ENCODE measurements around the gene DHRS11.

DHRS11 gene

DNA sequence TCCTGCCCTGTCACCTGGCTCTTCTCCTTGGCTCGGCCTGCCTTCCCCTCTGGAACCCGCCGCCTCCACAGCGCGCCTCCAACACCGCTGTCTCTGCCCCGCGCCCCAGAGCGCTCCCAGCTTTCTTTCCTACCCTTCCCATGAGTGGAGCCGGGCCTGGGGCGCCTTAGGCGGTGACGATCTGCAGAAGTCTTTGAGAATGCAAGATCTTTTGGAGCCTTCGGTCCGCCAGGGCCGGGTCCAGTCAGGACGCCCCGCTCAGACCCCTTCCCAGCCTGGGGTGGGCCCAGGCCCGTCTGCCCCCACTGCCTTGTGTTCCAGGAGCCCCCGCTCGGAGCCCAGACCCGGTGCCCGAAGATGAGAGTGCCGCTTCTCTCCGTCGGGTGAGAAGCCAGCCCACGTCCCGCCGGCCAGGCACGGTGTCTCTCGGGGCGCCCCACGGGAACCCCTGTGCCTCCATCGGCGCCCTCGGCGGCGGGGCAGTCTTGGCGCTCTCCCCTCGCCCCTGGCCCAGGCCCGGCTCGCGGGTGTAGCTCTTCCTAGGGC lies 49.7 kb downstream of the DHRS11 start:
- ATAC-seq: no peak
- TF ChIP-seq ZFP30 (CRISPR knock-in tag; IDR thresholded peaks at IDR 0.05): no peak
- no peak for TF ChIP-seq ESRRG (CRISPR knock-in tag; IDR thresholded peaks at IDR 0.05)
- TF ChIP-seq ZC3H10 (CRISPR knock-in tag; IDR thresholded peaks at IDR 0.05): no peak

- no peak for TF ChIP-seq BACH2 (CRISPR knock-in tag; IDR thresholded peaks at IDR 0.05; ENCODE audit: borderline replicate concordance)
- no peak for TF ChIP-seq CSDC2 (CRISPR knock-in tag; IDR thresholded peaks at IDR 0.05)
- no peak for TF ChIP-seq ZNF8 (CRISPR knock-in tag; IDR thresholded peaks at IDR 0.05)
- no peak for TF ChIP-seq ZNF70 (CRISPR knock-in tag; IDR thresholded peaks at IDR 0.05)
- no peak for TF ChIP-seq ZC3H10 (CRISPR knock-in tag; IDR thresholded peaks at IDR 0.05)
- no peak for TF ChIP-seq ARNTL (CRISPR knock-in tag; IDR thresholded peaks at IDR 0.05; ENCODE audit: borderline replicate concordance, low read depth)
- TF ChIP-seq SNAI2 (CRISPR knock-in tag; IDR thresholded peaks at IDR 0.05): no peak
- no peak for TF ChIP-seq ZFP3 (CRISPR knock-in tag; IDR thresholded peaks at IDR 0.05)
- no peak for TF ChIP-seq OSR1 (CRISPR knock-in tag; IDR thresholded peaks at IDR 0.05)
- no peak for TF ChIP-seq PPARA (CRISPR knock-in tag; IDR thresholded peaks at IDR 0.05; ENCODE audit: borderline replicate concordance)
- TF ChIP-seq TCF4 (CRISPR knock-in tag; IDR thresholded peaks at IDR 0.05; ENCODE audit: borderline replicate concordance): no peak
- TF ChIP-seq, protein P1, sequence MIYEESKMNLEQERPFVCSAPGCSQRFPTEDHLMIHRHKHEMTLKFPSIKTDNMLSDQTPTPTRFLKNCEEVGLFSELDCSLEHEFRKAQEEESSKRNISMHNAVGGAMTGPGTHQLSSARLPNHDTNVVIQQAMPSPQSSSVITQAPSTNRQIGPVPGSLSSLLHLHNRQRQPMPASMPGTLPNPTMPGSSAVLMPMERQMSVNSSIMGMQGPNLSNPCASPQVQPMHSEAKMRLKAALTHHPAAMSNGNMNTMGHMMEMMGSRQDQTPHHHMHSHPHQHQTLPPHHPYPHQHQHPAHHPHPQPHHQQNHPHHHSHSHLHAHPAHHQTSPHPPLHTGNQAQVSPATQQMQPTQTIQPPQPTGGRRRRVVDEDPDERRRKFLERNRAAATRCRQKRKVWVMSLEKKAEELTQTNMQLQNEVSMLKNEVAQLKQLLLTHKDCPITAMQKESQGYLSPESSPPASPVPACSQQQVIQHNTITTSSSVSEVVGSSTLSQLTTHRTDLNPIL (CRISPR knock-in tag; IDR thresholded peaks at IDR 0.05; ENCODE audit: low read depth): no peak
- TF ChIP-seq, protein P2, sequence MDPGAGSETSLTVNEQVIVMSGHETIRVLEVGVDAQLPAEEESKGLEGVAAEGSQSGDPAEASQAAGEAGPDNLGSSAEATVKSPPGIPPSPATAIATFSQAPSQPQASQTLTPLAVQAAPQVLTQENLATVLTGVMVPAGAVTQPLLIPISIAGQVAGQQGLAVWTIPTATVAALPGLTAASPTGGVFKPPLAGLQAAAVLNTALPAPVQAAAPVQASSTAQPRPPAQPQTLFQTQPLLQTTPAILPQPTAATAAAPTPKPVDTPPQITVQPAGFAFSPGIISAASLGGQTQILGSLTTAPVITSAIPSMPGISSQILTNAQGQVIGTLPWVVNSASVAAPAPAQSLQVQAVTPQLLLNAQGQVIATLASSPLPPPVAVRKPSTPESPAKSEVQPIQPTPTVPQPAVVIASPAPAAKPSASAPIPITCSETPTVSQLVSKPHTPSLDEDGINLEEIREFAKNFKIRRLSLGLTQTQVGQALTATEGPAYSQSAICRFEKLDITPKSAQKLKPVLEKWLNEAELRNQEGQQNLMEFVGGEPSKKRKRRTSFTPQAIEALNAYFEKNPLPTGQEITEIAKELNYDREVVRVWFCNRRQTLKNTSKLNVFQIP (CRISPR knock-in tag; IDR thresholded peaks at IDR 0.05; ENCODE audit: borderline replicate concordance, low read depth): no peak
- TF ChIP-seq TOX (CRISPR knock-in tag; IDR thresholded peaks at IDR 0.05; ENCODE audit: borderline replicate concordance): no peak
- TF ChIP-seq ZNF565 (CRISPR knock-in tag; conservative IDR thresholded peaks at IDR 0.05; ENCODE audit: low read depth): no peak
- peak; percentile 47 for ATAC-seq
Observed at GRCh38 chr17:36641877-36642845, 50.5 kb downstream of the DHRS11 start.

- TF ChIP-seq ZNF8 (CRISPR knock-in tag; IDR thresholded peaks at IDR 0.05): no peak
- no peak for TF ChIP-seq GLIS3 (CRISPR knock-in tag; IDR thresholded peaks at IDR 0.05)
- TF ChIP-seq OSR1 (CRISPR knock-in tag; IDR thresholded peaks at IDR 0.05): no peak
- TF ChIP-seq, protein P1 (CRISPR knock-in tag; IDR thresholded peaks at IDR 0.05; ENCODE audit: low read depth): no peak
- no peak for TF ChIP-seq RARB (CRISPR knock-in tag; IDR thresholded peaks at IDR 0.05)
- TF ChIP-seq ARNTL (CRISPR knock-in tag; IDR thresholded peaks at IDR 0.05; ENCODE audit: borderline replicate concordance, low read depth): no peak
- no peak for TF ChIP-seq TCF4 (CRISPR knock-in tag; IDR thresholded peaks at IDR 0.05; ENCODE audit: borderline replicate concordance)
- TF ChIP-seq, protein P3, sequence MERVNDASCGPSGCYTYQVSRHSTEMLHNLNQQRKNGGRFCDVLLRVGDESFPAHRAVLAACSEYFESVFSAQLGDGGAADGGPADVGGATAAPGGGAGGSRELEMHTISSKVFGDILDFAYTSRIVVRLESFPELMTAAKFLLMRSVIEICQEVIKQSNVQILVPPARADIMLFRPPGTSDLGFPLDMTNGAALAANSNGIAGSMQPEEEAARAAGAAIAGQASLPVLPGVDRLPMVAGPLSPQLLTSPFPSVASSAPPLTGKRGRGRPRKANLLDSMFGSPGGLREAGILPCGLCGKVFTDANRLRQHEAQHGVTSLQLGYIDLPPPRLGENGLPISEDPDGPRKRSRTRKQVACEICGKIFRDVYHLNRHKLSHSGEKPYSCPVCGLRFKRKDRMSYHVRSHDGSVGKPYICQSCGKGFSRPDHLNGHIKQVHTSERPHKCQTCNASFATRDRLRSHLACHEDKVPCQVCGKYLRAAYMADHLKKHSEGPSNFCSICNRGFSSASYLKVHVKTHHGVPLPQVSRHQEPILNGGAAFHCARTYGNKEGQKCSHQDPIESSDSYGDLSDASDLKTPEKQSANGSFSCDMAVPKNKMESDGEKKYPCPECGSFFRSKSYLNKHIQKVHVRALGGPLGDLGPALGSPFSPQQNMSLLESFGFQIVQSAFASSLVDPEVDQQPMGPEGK (CRISPR knock-in tag; IDR thresholded peaks at IDR 0.05; ENCODE audit: borderline replicate concordance): no peak
- no peak for TF ChIP-seq BACH2 (CRISPR knock-in tag; IDR thresholded peaks at IDR 0.05; ENCODE audit: borderline replicate concordance)
- TF ChIP-seq ZNF70 (CRISPR knock-in tag; IDR thresholded peaks at IDR 0.05): no peak
- no peak for TF ChIP-seq ZNF565 (CRISPR knock-in tag; conservative IDR thresholded peaks at IDR 0.05; ENCODE audit: low read depth)
- TF ChIP-seq ISL1 (CRISPR knock-in tag; IDR thresholded peaks at IDR 0.05): no peak
- TF ChIP-seq ZFP30 (CRISPR knock-in tag; IDR thresholded peaks at IDR 0.05): no peak
- TF ChIP-seq ZFP3 (CRISPR knock-in tag; IDR thresholded peaks at IDR 0.05): no peak
- no peak for TF ChIP-seq PPARA (CRISPR knock-in tag; IDR thresholded peaks at IDR 0.05; ENCODE audit: borderline replicate concordance)
- TF ChIP-seq TOX (CRISPR knock-in tag; IDR thresholded peaks at IDR 0.05; ENCODE audit: borderline replicate concordance): no peak
- TF ChIP-seq SNAI2 (CRISPR knock-in tag; IDR thresholded peaks at IDR 0.05): no peak
- TF ChIP-seq, protein P4, sequence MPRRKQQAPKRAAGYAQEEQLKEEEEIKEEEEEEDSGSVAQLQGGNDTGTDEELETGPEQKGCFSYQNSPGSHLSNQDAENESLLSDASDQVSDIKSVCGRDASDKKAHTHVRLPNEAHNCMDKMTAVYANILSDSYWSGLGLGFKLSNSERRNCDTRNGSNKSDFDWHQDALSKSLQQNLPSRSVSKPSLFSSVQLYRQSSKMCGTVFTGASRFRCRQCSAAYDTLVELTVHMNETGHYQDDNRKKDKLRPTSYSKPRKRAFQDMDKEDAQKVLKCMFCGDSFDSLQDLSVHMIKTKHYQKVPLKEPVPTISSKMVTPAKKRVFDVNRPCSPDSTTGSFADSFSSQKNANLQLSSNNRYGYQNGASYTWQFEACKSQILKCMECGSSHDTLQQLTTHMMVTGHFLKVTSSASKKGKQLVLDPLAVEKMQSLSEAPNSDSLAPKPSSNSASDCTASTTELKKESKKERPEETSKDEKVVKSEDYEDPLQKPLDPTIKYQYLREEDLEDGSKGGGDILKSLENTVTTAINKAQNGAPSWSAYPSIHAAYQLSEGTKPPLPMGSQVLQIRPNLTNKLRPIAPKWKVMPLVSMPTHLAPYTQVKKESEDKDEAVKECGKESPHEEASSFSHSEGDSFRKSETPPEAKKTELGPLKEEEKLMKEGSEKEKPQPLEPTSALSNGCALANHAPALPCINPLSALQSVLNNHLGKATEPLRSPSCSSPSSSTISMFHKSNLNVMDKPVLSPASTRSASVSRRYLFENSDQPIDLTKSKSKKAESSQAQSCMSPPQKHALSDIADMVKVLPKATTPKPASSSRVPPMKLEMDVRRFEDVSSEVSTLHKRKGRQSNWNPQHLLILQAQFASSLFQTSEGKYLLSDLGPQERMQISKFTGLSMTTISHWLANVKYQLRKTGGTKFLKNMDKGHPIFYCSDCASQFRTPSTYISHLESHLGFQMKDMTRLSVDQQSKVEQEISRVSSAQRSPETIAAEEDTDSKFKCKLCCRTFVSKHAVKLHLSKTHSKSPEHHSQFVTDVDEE (CRISPR knock-in tag; IDR thresholded peaks at IDR 0.05): no peak
- ATAC-seq: no peak
Observed at GRCh38 chr17:36643086-36643685, 51.5 kb downstream of the DHRS11 start.
